Measurements from ENCODE around the gene USP53. TPM values are rescaled to one million over a fixed set of nuclear protein-coding genes. Genes with fewer than 3 reads are reported as not detected.
"Not testable (repeated sequence)": the region's sequence is repeated elsewhere in the genome, so short reads cannot be mapped to it uniquely, and the experiment has no call there.

USP53 gene
- total RNA-seq, 1 donor from 2014 or later: 5.6 TPM

- intact Hi-C loops (cut with micrococcal nuclease): no loop called here
Observed at GRCh38 chr4:119310826-119311225, 98.3 kb downstream of the USP53 start.

DNA sequence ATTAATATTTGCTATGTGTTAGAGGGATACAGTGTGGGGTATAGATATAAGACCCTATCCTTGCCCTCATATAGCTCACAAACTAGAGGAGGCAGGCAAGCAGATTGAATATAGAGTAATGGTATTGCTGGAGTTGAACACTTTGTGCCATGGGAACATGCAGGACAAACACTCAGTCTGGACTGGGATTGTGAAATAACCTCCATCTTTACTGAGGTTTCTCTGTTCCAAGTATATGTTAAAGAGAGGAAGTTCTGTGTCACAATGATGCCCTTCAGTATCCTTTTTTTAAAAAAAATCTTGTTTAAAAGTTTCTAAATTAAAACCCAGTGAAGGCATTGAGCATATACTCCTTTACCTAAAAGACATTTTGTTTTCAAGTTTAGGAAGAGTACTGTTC lies 100.7 kb downstream of the USP53 start:
- intact Hi-C loops (cut with micrococcal nuclease): no loop called here

GRCh38 chr4:119314356-119314755 lies 101.8 kb downstream of the USP53 start:
- intact Hi-C loops (cut with micrococcal nuclease): loop anchor here (1.0 to 2.0 kb wide), 5 partner anchors 62 to 736 kb away; no protein-coding TSS in a partner anchor

DNA sequence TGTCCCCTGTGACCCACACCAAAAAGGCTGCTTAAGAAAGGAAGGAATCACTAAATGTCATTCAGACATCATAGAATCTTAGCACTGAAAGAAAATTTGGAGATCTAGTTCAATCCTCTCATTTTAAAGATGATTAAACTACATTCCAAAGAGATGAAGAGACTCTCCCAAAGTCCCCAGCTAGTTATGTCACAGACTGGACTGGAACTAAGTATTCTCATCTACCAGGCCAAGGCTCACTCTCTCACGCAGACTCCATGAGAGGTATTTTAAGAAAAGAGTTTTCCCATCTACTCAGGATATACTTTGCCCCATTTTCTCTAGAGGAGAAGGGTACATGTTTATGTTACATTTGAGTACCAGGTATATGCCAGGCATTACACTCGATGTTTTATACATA lies 102.5 kb downstream of the USP53 start:
- intact Hi-C loops (cut with micrococcal nuclease): loop anchor here (2.0 kb wide), 1 partner anchor 62 kb away; no protein-coding TSS in a partner anchor

GRCh38 chr4:119317990-119318389 lies 105.5 kb downstream of the USP53 start:
- intact Hi-C loops (cut with micrococcal nuclease): no loop called here

DNA sequence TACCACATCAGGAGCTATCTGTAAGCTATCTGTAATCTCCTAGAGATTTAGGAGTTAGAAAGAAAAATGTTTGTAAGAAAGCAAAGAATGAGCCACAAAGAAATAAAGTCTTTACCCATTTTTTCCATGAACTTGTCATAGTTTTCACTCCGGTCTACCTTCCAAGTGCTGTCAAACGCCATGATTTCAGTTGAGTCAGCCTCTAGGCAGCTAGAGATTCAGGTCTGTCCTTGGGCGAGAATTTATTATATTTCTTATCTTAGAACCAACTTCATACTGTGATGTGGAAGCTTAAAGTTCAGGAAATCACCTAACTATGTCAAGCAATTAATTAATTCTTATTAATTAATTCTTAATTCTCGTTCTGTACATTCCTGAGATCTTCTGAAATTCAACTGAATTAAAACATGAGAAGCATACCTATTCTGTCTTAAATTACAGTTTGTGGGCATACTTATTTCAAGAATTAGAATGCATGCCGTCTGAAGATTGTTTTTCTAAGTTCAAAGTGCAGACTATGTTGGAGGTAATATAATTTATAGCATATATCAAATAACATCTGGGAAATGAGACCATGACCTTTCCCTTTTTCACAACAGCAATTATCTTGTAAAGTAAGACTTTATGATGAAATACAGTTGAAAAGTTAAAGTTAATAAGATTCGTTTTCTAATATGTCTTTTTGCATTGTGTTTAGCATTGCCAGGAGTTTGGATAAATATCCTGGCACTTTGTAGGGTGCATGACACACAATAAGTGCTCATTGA lies 109.6 kb downstream of the USP53 start, which contains the start of gene FABP2:
FABP2 (minus strand) TSS at position 218 of the 767 bp plus-strand sequence; CDS start at position 182, 36 bp downstream.
- intact Hi-C loops (cut with micrococcal nuclease): no loop called here

DNA sequence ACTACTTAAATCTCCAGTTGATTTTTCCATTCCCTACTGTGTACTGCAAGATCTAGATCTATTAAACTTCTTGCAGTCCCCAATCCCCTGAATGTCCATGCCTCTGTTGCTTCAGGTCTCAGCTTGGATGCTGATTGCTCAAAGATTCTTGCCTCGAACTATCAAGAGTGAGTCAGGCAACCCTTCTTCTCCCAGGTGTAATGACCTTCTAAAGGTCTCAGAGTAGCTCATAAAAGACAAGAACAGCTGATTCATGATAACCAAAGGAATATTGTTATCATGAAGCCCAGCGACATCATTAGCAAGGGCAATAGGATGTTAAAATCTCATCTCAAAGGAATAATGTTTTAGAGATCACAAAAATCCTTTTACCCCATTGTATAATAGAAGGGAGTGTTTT lies 116.2 kb downstream of the USP53 start:
- intact Hi-C loops (cut with micrococcal nuclease): no loop called here

- intact Hi-C loops (cut with micrococcal nuclease): no loop called here
Observed at GRCh38 chr4:119329835-119330620, 117.5 kb downstream of the USP53 start.

DNA sequence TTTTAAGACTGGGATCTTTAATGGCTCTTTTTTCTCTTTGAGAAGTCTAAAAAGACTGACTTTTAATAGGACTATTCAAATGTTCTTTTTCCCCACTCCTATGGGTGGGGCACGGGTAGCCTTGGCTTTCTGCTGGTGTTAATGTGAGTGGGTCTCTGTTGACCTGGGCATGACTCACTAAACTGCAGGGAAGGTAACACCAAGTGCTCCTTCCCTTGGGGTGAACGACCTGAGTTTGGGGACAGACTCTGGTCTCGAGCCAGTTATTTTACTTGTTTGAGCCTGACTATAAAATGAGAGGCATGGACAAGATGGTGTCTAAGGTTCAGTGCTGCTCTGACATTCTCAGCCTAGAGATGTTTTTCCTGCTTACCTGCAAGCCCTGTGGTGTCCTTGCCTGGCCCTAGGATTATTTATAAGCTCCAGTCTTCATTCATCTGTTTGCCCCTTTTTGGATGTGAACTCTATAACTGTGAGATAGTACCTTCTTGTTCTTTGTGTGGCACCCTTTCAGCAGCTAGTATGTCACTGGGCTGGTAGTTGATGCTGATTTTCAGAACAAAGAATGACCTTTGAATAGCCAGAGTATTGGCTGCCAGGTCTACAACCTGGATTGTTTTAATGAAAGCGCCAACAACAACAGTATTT lies 123.9 kb downstream of the USP53 start:
- intact Hi-C loops (cut with micrococcal nuclease): not testable (repeated sequence)

GRCh38 chr4:119337010-119337409 lies 124.5 kb downstream of the USP53 start:
- intact Hi-C loops (cut with micrococcal nuclease): no loop called here

DNA sequence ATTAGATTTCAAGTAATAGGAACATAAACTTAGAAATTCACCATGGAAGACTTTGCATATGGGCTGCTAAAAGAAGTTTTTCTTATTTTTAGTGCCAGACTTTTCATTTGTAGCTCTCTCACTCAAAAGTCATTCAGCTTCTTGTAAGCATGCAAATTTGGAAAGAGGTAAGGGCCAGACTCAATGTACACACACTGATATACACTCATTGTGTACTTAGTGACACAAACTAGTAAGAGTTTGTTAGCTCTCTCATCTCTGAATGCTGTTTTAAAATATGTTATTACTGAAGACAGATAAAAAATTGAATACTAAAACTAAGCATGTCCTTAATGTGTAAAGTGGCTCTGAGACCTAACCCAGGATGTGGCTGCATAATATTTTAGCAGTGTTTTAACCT lies 127.4 kb downstream of the USP53 start:
- intact Hi-C loops (cut with micrococcal nuclease): not testable (repeated sequence)

- intact Hi-C loops (cut with micrococcal nuclease): not testable (repeated sequence)
Observed at GRCh38 chr4:119343293-119343692, 130.8 kb downstream of the USP53 start.

Other genes with a start within 250 kb of the USP53 start
- not detected in 2 replicates for gene MYOZ2, start 76.9 kb upstream of the USP53 start, total RNA-seq
- gene FABP2, start 109.4 kb downstream of the USP53 start, total RNA-seq: not detected in 2 replicates